ENCODE data around the gene PXYLP1.

PXYLP1 gene

GRCh38 chr3:141328286-141329166 lies 96.9 kb downstream of the PXYLP1 start:
- no peaks in the 10 kb centered on the region for H3K36me3 ChIP-seq (ENCODE audit: control insufficient read depth, insufficient read depth, low read length)
- DNase-seq (ENCODE audit: extremely low read depth, insufficient read length), result peak; percentile 59
- no peak overlapping the region for H3K4me3 ChIP-seq (replicated peaks; ENCODE audit: low read depth, low read length)
- H3K27me3 ChIP-seq (replicated peaks; ENCODE audit: control insufficient read depth, insufficient read depth, low read length), result no peaks in the 10 kb centered on the region
- TF ChIP-seq, protein P1, sequence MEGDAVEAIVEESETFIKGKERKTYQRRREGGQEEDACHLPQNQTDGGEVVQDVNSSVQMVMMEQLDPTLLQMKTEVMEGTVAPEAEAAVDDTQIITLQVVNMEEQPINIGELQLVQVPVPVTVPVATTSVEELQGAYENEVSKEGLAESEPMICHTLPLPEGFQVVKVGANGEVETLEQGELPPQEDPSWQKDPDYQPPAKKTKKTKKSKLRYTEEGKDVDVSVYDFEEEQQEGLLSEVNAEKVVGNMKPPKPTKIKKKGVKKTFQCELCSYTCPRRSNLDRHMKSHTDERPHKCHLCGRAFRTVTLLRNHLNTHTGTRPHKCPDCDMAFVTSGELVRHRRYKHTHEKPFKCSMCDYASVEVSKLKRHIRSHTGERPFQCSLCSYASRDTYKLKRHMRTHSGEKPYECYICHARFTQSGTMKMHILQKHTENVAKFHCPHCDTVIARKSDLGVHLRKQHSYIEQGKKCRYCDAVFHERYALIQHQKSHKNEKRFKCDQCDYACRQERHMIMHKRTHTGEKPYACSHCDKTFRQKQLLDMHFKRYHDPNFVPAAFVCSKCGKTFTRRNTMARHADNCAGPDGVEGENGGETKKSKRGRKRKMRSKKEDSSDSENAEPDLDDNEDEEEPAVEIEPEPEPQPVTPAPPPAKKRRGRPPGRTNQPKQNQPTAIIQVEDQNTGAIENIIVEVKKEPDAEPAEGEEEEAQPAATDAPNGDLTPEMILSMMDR (IDR thresholded peaks at IDR 0.05; ENCODE audit: insufficient read depth, low read length, poor library complexity, severe bottlenecking), result no peak

DNA sequence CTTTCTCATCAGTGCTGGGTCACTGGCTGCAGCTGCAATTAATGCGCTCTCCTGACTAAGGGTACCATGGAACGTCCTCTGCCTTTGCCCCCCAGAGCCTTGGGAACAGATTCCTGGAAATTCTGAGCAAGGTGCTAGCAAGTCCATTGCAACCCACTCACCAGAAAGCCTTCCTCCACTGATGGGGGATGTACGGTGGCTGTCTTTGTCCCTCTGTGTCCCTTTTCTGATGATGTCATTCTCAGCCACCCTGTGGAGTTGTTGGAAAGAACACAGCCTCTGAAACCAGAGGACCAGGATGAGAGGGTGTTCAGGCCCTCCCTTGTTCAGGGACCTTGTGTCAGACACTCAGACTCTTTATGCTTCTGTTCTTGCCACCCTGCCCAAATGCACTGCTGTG lies 98.6 kb downstream of the PXYLP1 start:
- TF ChIP-seq, protein P1 (IDR thresholded peaks at IDR 0.05; ENCODE audit: insufficient read depth, low read length, poor library complexity, severe bottlenecking), result no peak
- no peak for DNase-seq (ENCODE audit: extremely low read depth, insufficient read length)
- no peak overlapping the region for H3K4me3 ChIP-seq (replicated peaks; ENCODE audit: low read depth, low read length)
- no peaks in the 10 kb centered on the region for H3K36me3 ChIP-seq (ENCODE audit: control insufficient read depth, insufficient read depth, low read length)
- H3K27me3 ChIP-seq (replicated peaks; ENCODE audit: control insufficient read depth, insufficient read depth, low read length), result no peaks in the 10 kb centered on the region

DNA sequence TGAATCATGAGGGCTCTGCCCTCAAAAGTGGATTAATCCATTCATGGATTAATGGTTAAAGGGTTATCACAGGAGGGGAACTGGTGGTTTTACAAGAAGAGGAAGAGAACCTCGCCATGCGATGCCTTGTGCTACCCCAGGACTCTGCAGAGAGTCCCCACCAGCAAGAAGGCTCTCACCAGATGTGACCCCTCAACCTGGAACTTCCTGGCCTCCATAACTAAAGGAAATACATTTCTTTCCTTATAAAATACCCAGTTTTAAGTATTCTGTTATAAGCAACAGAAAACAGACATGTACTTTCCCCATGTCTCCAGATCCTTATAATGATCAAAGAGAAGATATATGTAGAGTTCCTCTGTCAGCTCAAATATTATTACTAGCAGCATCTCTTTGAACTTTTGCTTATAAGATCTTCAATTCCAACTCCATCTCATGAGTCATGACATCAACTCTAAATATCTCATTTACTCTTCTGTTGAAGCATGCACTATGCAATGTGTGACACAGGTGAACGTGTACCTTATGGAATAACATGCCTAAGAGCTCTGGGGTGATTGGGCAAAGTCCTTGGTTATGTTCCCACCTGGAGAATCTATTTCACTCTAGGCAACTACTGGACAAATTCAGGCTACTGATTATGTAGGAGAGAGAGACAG lies 99.2 kb downstream of the PXYLP1 start:
- H3K4me3 ChIP-seq (replicated peaks; ENCODE audit: low read depth, low read length), result no peak overlapping the region
- H3K27me3 ChIP-seq (replicated peaks; ENCODE audit: control insufficient read depth, insufficient read depth, low read length), result no peaks in the 10 kb centered on the region
- no peaks in the 10 kb centered on the region for H3K36me3 ChIP-seq (ENCODE audit: control insufficient read depth, insufficient read depth, low read length)
- no peak for DNase-seq (ENCODE audit: extremely low read depth, insufficient read length)
- TF ChIP-seq, protein P1 (IDR thresholded peaks at IDR 0.05; ENCODE audit: insufficient read depth, low read length, poor library complexity, severe bottlenecking), result no peak

GRCh38 chr3:141331377-141332318 lies 100.0 kb downstream of the PXYLP1 start:
- TF ChIP-seq, protein P1 (IDR thresholded peaks at IDR 0.05; ENCODE audit: insufficient read depth, low read length, poor library complexity, severe bottlenecking), result no peak
- Histone ChIP-seq H3K36me3 (ENCODE audit: control insufficient read depth, insufficient read depth, low read length) (no peaks in the 10 kb centered on the region), H3K4me3 (replicated peaks; ENCODE audit: low read depth, low read length) (no peak overlapping the region), H3K27me3 (replicated peaks; ENCODE audit: control insufficient read depth, insufficient read depth, low read length) (no peaks in the 10 kb centered on the region)
- no peak for DNase-seq (ENCODE audit: extremely low read depth, insufficient read length)

- Histone ChIP-seq H3K36me3 (ENCODE audit: control insufficient read depth, insufficient read depth, low read length) (no peaks in the 10 kb centered on the region), H3K27me3 (replicated peaks; ENCODE audit: control insufficient read depth, insufficient read depth, low read length) (no peaks in the 10 kb centered on the region), H3K4me3 (replicated peaks; ENCODE audit: low read depth, low read length) (no peak overlapping the region)
- DNase-seq (ENCODE audit: extremely low read depth, insufficient read length), result no peak
- TF ChIP-seq, protein P1 (IDR thresholded peaks at IDR 0.05; ENCODE audit: insufficient read depth, low read length, poor library complexity, severe bottlenecking), result no peak
Measured at GRCh38 chr3:141332416-141332815, 100.8 kb downstream of the PXYLP1 start.

All from GM06990 (cell line).